Activated naive CD4-positive, alpha-beta T cell treated with Interleukin-2 at 50 U/mL for 16 hours (primary cell): Measurements from ENCODE around the gene LRRC23.

Source experiments
- DNase-seq: peaks from one replicate; pipeline ENCODE4 v3.0.0-alpha.2; 2020

LRRC23 gene

GRCh38 chr12:6959805-6960592 is 55.4 kb downstream of the LRRC23 start:
- no peak for DNase-seq

DNA sequence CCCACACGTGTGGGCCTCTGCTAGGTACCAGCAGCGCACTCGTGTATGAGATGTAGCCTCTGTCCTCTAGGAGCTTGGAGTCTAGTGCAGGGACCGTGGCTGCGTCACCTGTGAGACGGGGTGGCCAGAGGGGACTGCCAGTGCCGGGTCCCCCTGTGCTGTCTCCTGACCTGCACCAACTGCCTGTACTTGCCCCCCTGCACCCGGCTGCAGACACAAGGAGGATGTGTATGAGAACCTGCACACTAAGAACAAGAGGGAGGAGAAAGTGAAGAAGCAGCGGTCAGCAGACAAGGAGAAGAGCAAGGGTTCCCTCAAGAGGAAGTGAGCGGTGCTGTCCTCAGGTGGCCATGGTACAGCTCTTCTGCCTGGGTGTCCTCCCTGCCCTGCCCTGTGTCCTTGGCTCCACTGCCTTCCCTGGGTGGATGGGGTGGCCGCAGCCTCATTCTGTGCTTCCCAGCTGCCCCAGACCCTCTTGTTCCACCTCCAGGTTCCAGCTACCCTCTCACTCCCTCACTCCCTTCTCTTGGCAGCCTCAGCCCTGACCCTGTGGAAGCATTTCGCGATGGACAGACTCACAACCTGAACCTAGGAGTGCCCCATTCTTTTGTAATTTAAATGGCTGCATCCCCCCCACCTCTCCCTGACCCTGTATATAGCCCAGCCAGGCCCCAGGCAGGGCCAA is 56.1 kb downstream of the LRRC23 start:
- peak; percentile 36 for DNase-seq

DNA sequence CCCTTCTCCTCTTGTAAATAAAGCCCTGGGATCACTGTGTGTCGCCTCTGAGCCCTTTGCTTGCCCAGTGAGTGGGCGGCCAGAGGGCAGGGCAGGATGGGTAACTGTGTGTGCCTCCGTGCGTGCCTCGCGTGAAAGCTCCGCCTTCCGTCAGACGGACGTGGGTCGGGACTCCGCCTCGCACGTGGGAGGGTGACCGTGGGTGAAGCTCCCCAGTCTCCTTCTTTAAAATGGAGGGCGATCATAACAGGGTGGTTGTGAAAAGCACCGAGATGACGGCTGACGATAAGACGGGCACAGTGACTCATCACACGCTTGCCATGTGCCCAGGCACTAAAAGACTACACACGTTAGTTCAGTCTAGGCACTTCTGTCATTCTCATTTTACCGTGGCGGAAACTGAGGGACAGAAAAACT is 56.7 kb downstream of the LRRC23 start:
- peak; percentile 97 for DNase-seq

DNA sequence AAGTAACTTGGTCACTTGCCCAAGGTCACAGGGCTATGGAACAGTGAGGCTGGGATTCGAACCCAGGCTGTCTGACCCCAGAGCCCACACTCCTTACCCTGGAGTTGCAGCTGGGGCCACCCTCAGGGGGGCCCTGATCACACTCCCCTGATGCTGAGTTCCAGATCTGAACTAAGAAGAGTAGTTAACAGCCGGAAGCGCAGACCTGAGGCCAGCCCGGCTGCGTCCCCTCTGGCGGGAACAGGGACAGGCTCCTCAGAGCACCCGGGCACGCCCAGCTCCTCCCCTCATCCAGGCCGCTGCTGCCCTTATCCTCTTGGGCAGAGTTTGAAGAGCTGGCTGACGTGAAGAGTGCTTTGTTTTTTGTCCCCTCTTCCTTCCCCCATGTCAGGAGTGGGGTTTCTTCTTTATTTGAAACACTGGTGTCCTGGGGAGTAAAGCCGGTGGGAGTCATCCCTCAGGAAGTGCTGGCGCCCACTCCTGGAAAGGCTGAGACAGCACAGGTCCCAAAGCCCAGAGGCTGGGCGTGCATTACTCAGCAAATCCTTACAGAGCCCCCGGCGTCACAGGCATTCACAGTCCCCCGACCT is 57.2 kb downstream of the LRRC23 start:
- DNase-seq, result peak; percentile 68

DNA sequence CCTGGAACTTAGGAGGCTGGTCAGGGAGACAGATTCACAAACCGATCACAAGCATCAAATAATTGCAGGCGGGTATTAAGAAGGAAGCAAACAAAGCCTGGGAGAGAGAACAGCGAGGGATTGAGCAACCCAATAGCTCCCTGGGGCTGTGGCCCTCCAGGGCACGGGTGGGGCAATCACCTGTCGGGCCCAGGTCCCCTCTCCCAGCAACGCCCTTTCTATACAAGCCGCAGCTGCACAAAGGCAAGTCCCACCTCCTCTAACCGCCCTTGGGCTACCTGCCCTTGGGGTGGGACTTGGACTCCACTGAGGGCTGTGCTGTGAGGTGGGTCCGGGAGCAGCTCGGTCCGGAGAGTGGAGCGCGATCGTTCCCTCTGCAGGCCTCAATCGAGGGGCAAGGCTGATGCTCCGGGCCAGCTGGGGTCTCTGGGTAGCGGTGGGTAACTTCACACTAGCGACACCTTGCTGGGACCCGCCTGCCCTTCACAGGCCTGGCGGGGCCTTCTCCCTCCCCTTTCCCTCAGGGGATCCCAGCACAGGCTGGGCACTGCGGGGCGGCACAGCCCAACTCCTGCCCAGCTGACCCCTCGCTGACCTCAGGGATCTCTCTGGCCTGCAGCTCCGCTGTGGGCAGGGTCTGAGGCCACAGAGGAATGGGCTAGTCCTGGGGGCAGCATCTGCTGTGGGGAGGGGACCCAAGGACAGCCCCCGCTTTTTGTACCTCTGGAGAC is 57.8 kb downstream of the LRRC23 start:
- DNase-seq, result no peak

DNA sequence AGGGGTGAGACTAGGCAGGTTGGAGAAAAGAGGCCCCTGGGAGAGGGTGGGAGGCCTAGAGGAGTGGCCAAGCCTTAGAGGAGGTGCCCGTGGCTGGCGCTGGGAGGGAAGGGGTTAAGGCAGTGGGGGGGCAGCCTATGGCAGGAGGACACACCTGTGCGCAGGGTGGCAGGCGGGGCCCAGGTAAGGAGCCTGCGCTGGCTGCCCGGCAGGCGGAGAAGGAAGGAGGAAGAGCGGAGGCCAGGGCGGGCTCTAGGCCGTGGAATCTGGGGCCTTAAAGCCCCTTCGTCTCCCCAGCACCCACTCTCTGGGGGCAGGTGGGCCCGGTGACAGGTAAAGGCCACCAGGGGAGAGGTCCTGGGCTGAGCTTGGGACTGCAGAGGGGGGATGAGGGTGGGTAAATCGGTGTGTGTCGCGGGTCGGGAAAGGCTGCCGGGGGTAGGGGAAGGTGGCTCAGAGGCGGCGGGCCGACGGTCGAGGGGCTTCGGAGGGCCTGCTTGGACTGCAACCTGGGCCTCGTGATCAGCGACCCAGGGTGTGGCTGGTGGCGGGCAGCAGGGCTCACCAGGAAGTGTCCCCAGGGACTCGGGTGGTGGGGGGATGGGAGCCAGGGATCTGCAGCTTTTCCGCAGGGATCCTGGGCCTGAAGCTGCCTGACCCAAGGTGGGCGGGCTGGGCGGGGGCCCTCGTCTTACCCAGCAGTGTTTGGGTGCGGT is 58.6 kb downstream of the LRRC23 start:
- no peak for DNase-seq
